ELF-1 (cell line): ENCODE data around the gene KIF19.
A peak's percentile ranks its signal among the peaks of the same experiment; 100 is the strongest.

Source experiments
- DNase-seq: peaks from one replicate; pipeline ENCODE4 v3.0.0-alpha.2; 2016; ENCODE audit warnings: low read depth, low spot score

The KIF19 gene

GRCh38 chr17:74340470-74341023 lies 14.5 kb downstream of the KIF19 start:
- peak; percentile 52 for DNase-seq

- DNase-seq, result no peak
Measured at GRCh38 chr17:74342224-74342623, 16.2 kb downstream of the KIF19 start.

GRCh38 chr17:74343121-74343520 lies 17.1 kb downstream of the KIF19 start:
- DNase-seq, result no peak

GRCh38 chr17:74343526-74344284 lies 17.7 kb downstream of the KIF19 start:
- no peak for DNase-seq

GRCh38 chr17:74344658-74345057 lies 18.6 kb downstream of the KIF19 start:
- DNase-seq, result no peak

GRCh38 chr17:74345433-74346241 lies 19.6 kb downstream of the KIF19 start:
- no peak for DNase-seq

GRCh38 chr17:74347646-74348045 lies 21.6 kb downstream of the KIF19 start:
- no peak for DNase-seq

- DNase-seq, result no peak
Measured at GRCh38 chr17:74349120-74349519, 23.1 kb downstream of the KIF19 start.

- no peak for DNase-seq
Measured at GRCh38 chr17:74350486-74350885, 24.5 kb downstream of the KIF19 start.

- DNase-seq, result peak; percentile 66
Measured at GRCh38 chr17:74351552-74352210, 25.7 kb downstream of the KIF19 start.

- DNase-seq, result no peak
Measured at GRCh38 chr17:74353446-74354060, 27.5 kb downstream of the KIF19 start.

- peak; percentile 86 for DNase-seq
Measured at GRCh38 chr17:74354123-74354522, 28.1 kb downstream of the KIF19 start.

GRCh38 chr17:74354561-74354960 lies 28.5 kb downstream of the KIF19 start:
- DNase-seq, result no peak

GRCh38 chr17:74355065-74355464 lies 29.0 kb downstream of the KIF19 start:
- DNase-seq, result no peak

GRCh38 chr17:74356646-74357465 lies 30.8 kb downstream of the KIF19 start:
- peak; percentile 76 for DNase-seq

GRCh38 chr17:74357466-74357809 lies 31.4 kb downstream of the KIF19 start:
- no peak for DNase-seq

- no peak for DNase-seq
Measured at GRCh38 chr17:74358697-74359096, 32.7 kb downstream of the KIF19 start.

GRCh38 chr17:74359916-74360315 lies 33.9 kb downstream of the KIF19 start:
- DNase-seq, result no peak

GRCh38 chr17:74360899-74361229 lies 34.8 kb downstream of the KIF19 start:
- DNase-seq, result no peak

- peak; percentile 84 for DNase-seq
Measured at GRCh38 chr17:74361230-74362068, 35.4 kb downstream of the KIF19 start, which contains the start of gene BTBD17. TSS of gene BTBD17 (minus strand) at chr17:74361868. CDS start at chr17:74361819, 49 bp downstream.
